SKM-1 treated with dmso at 0.1 percent for 144 hours (cell line): ENCODE measurements around the gene AKAP17A.
"Not testable (repeated sequence)": the region's sequence is repeated elsewhere in the genome, so short reads cannot be mapped to it uniquely, and the experiment has no call there.

Source experiments
- DNase-seq: peaks from one replicate; lab custom pipeline; 2025; ENCODE audit not compliant: unreplicated experiment; lab: John Stamatoyannopoulos, UW

AKAP17A gene

GRCh38 chrX:1601768-1602085, 10.3 kb downstream of the AKAP17A start:
- no peak for DNase-seq

DNA sequence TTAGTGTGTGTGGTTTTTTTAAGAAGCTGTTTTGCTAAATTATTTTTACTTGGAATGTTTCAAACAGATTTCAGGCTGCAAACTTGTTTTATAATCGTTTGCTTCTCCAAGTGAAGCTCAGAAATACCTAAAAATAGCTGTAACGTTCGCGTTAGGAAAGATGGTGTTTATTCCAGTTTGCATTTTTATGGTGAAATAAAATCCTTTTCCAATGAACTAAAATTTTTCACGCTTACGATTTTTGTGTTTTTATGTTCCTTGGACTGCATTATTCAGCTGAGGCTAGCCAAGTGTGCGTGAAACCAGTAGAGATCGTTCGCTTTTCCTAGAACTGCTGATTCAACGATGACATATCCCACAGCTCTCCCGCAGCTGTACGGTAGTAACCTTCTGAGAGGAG, 10.9 kb downstream of the AKAP17A start:
- DNase-seq: no peak

- no peak for DNase-seq
Measured at GRCh38 chrX:1606496-1606895, 15.1 kb downstream of the AKAP17A start.

GRCh38 chrX:1609311-1609710, 17.9 kb downstream of the AKAP17A start:
- DNase-seq: no peak

GRCh38 chrX:1609762-1610161, 18.4 kb downstream of the AKAP17A start:
- DNase-seq: no peak

GRCh38 chrX:1610166-1610565, 18.8 kb downstream of the AKAP17A start:
- DNase-seq: no peak

DNA sequence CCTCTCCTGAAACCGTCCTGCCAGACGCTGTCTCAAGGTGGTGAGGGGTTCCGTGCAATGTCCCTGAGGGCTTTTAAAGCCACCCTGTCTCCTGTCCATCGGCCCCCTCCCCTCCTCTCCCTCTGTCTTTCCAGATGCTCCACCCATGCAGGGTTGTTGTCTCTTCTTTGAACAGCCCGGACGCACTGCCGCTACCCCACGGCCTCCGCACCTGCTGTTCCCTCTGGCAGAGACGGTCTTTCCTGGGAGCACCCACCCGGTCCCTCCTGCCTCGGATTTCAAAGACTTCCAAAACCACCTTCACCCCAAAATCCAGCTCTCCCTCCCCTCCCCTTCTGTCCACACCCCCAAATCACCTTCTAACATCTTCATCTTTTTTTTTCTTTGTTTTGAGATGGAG, 19.3 kb downstream of the AKAP17A start:
- DNase-seq: no peak

DNA sequence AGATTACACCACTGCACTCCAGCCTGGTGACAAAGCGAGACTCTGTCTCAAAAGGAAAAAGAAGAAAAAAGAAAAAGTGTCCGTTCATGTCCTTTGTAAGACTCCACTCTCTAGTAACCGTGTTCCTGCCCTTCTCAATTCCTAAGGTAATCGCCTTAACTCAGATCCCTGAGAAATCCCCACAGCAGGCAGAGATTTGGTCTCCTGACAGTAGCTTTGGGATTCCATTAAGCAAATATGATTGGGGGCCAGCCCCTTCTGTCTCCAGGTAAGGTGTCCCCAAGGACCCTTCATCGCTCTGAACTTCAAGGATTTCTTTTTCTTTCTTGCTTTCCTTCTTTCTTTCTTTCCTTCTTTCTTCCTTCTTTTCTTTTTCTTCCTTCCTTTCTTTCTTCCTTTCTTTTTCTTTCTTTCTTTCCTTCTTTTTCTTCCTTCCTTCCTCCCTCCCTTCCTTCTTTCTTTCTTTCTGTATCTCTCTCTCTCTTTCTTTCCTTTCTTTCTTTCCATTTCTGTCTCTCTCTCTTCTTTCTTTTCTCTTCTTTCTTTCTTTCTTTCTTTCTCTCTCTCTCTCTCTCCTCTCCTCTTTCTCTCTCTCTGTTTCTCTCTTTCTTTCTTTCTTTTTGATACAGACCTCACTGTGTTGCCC, 21.4 kb downstream of the AKAP17A start:
- no peak for DNase-seq

DNA sequence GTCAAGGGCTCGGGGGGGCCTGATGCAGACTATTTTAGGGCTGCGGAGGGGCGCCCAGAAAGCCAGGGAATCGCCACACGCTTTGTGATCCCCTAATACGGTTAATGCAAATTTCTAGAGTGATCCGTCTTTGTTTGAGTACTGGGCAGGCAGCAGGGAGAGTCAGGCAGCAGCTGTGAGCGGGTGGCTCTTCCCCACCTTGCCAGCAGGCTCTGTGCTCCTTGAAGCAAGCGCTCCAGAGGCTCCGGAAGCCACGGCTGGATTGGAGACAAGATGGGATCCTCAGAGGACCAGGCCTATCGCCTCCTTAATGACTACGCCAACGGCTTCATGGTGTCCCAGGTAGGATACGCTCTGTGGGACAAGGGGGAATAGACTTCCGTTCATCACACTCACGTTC, 23.5 kb downstream of the AKAP17A start, which contains the start of gene ASMT:
Gene ASMT, plus strand, starts transcription at position 133 of the 400 bp plus-strand sequence. Its CDS starts 141 bp downstream, at position 274.
- no peak for DNase-seq

DNA sequence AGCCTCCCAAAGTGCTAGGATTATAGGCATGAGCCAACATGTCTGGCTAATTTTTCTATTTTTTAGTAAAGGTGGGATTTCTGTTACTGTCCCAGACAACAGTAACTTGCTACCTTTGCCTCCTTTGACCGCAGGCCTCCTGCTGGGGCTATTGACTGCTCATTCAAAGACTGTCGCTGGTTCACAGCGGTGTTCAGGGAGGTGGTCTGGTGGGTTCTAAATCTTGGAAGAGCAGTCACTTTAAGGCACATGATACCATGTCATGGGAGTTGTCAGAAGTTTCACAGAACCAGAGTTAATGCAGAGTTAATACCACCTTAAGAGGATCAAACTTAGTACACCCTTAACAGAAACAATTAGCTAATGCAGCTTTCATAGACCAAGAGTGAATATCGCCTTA, 27.3 kb downstream of the AKAP17A start:
- no peak for DNase-seq

DNA sequence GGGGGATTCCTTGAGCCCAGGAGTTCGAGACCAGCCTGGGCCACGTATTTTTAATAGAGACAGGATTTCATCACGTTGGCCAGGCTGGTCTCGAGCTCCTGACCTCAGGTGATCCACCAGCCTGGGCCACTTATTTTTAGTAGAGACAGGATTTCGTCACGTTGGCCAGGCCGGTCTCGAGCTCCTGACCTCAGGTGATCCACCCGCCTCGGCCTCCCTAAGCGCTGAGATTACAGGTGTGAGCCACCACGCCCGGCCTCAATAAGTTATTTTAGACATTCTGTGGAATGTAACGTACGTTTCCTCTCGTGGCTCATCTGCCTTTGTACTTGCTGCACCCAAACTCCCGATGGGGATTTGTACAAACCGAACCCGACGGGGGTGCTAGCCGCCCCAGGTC, 32.3 kb downstream of the AKAP17A start:
- DNase-seq: no peak

DNA sequence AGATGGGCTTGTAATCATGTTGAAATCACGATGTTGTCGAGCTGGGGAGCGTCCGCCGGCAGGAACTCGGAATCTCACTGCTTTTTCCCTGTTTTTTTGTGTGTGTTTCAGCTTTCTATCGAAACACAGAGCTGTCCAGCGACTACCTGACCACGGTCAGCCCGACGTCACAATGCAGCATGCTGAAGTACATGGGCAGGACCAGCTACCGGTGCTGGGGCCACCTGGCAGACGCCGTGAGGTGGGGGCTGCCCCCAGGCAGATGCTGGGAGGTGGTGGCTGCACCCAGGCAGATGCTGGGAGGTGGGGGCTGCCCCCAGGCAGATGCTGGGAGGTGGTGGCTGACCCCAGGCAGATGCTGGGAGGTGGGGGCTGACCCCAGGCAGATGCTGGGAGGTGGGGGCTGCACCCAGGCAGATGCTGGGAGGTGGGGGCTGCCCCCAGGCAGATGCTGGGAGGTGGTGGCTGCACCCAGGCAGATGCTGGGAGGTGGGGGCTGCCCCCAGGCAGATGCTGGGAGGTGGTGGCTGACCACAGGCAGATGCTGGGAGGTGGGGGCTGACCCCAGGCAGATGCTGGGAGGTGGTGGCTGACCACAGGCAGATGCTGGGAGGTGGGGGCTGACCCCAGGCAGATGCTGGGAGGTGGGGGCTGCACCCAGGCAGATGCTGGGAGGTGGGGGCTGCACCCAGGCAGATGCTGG, 32.9 kb downstream of the AKAP17A start:
- not testable (repeated sequence) for DNase-seq

DNA sequence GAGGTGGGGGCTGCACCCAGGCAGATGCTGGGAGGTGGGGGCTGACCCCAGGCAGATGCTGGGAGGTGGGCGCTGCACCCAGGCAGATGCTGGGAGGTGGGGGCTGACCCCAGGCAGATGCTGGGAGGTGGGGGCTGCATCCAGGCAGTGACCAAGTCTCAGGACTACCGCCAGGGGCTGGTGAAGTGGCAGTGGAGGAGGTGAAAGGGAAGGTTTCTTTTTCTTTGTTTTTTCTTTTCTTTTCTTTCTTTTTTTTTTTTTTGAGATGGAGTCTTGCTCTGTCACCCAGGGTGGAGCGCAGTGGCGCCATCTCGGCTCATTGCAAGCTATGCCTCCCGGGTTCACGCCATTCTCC, 33.4 kb downstream of the AKAP17A start:
- DNase-seq: not testable (repeated sequence)

GRCh38 chrX:1629244-1629643, 37.8 kb downstream of the AKAP17A start:
- no peak for DNase-seq

DNA sequence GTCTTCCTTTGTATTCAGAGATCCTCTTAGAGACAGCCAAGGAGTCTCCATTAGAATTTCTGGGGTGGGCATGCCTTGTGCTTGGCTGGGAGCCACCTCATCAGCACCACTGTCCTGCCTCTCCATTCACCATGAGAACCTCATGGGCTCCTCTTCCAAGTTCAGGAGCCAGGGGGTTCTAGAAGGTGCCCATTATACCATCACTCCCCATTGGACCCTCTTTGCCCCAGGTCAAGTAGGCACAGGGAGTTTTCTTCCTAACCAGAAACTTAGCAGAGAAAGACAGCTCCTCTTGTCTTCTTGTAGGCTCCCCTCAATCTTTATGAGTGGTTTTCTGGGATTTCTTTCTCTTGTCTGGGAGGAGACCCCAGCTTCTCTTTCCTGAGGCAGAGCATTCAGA, 54.6 kb downstream of the AKAP17A start:
- DNase-seq: no peak

- no peak for DNase-seq
Measured at GRCh38 chrX:1649621-1650020, 58.2 kb downstream of the AKAP17A start.
